HCT116 (cell line): ENCODE data around the gene EIPR1. TPM values are rescaled to one million over a fixed set of nuclear protein-coding genes. Genes with fewer than 3 reads are reported as not detected.

ENCODE experiments used
- ATAC-seq: fragments of 200-7000 bp; cut with Tn5 transposase; 2 replicates; pipeline ENCODE4 v1.9.1; 2020; ENCODE audit warnings: mild to moderate bottlenecking, moderate library complexity
- BruUV-seq: library from RNA; stranded (reverse); fragments of 400-500 nt; replicated peaks from 2 replicates; lab custom pipeline; 2021; lab: Mats Ljungman, UMichigan
- CTCF ChIA-PET: fragments of 300-600 bp; sonication (Branson Sonifier 250); formaldehyde crosslinking; loops from one replicate; lab custom pipeline; 2021; ENCODE audit warnings: antibody characterized with exemption; lab: Charles Lee
- POLR2A ChIA-PET: fragments of 300-600, 350-600 bp; sonication (Branson Sonifier 250); formaldehyde crosslinking; loops from one replicate; lab custom pipeline; 2021; ENCODE audit warnings: antibody characterized with exemption; lab: Charles Lee
- RAD21 ChIA-PET, 2 experiments: fragments of 300-600 bp; sonication (Branson Sonifier 250); formaldehyde crosslinking; loops; one replicate each; lab custom pipeline; 2023; ENCODE audit warnings: low total read pairs in 2 of 2; ENCODE audit not compliant: uncharacterized antibody in 2 of 2, unreplicated experiment in 2 of 2, low non-redundant PET in 1 of 2; lab: Charles Lee
- DNase-seq: peaks from one replicate; pipeline ENCODE4 v3.0.0-alpha.2; 2010; ENCODE audit warnings: low read depth, low spot score
- H2AFZ ChIP-seq: fragments of 200-600 bp; shearing (Covaris generic), sonication (generic); 2 replicates; pipeline ENCODE4 v1.6.1; 2017; ENCODE audit warnings: low read depth, mixed run types, mixed read lengths, antibody characterized with exemption, low read length; ENCODE audit not compliant: poor library complexity, severe bottlenecking
- H3K27ac ChIP-seq: 2 replicates; pipeline ENCODE4 v1.5.1; 2012; ENCODE audit warnings: low read depth, low read length
- H3K27me3 ChIP-seq: fragments of 200-600 bp; sonication (generic); 2 replicates; pipeline ENCODE4 v1.6.1; 2016; ENCODE audit warnings: mixed run types, low read length, mixed read lengths; ENCODE audit not compliant: insufficient read depth
- H3K36me3 ChIP-seq, 2 experiments: fragments of 200-500 bp in 1 of 2; fragments of 200-600 bp in 1 of 2; sonication (Bioruptor generic) in 1 of 2; sonication (generic) in 1 of 2; 2 replicates each; pipeline versions ENCODE4 v1.5.1 to v1.6.1; 2014 to 2016; ENCODE audit warnings: low read length in 2 of 2, inconsistent platforms in 1 of 2, mixed read lengths in 1 of 2, mixed run types in 1 of 2; ENCODE audit not compliant: insufficient read depth in 2 of 2, control insufficient read depth in 1 of 2
- H3K4me1 ChIP-seq, 2 experiments: fragments of 200-600 bp in 1 of 2; sonication (generic) in 1 of 2; 2 replicates each; pipeline versions ENCODE4 v1.5.1 to v1.6.1; 2012 to 2017; ENCODE audit warnings: low read length in 2 of 2, inconsistent platforms in 1 of 2, mild to moderate bottlenecking in 1 of 2, mixed read lengths in 1 of 2, mixed run types in 1 of 2, moderate library complexity in 1 of 2; ENCODE audit not compliant: insufficient read depth in 2 of 2, control insufficient read depth in 1 of 2
- H3K4me2 ChIP-seq: fragments of 200-600 bp; sonication (generic); 2 replicates; pipeline ENCODE4 v1.6.1; 2017; ENCODE audit warnings: mixed run types, low read length, mixed read lengths
- H3K4me3 ChIP-seq, 2 experiments: fragments of 200-600 bp in 1 of 2; sonication (generic) in 1 of 2; replicated peaks in 1 of 2; 2 replicates each; pipeline ENCODE4 v1.5.1; 2011 to 2016; ENCODE audit warnings: low read length in 2 of 2, control low read depth in 1 of 2, low read depth in 1 of 2, mild to moderate bottlenecking in 1 of 2, mixed read lengths in 1 of 2, mixed run types in 1 of 2
- H3K79me2 ChIP-seq: fragments of 200-600 bp; sonication (generic); 2 replicates; pipeline ENCODE4 v1.6.1; 2017; ENCODE audit warnings: mild to moderate bottlenecking, mixed run types, low read length, moderate library complexity, mixed read lengths; ENCODE audit not compliant: insufficient read depth
- H3K9ac ChIP-seq: fragments of 200-600 bp; sonication (generic); 2 replicates; pipeline ENCODE4 v1.6.1; 2016; ENCODE audit warnings: low read length, mixed read lengths
- H3K9me2 ChIP-seq: fragments of 200-600 bp; sonication (generic), shearing (Covaris generic); 2 replicates; pipeline ENCODE4 v1.6.1; 2017; ENCODE audit warnings: mixed run types, mild to moderate bottlenecking, moderate library complexity; ENCODE audit not compliant: insufficient read depth
- H3K9me3 ChIP-seq, 2 experiments: fragments of 200-500 bp in 1 of 2; fragments of 200-600 bp in 1 of 2; sonication (Bioruptor generic) in 1 of 2; sonication (generic) in 1 of 2; 2 replicates each; pipeline ENCODE4 v1.6.1; 2014 to 2017; ENCODE audit warnings: low read length in 2 of 2, mixed read lengths in 2 of 2, inconsistent platforms in 1 of 2, low read depth in 1 of 2, mild to moderate bottlenecking in 1 of 2, mixed run types in 1 of 2, moderate library complexity in 1 of 2; ENCODE audit not compliant: control insufficient read depth in 1 of 2, insufficient read depth in 1 of 2
- H4K20me1 ChIP-seq: fragments of 200-600 bp; sonication (generic), shearing (Covaris generic); 2 replicates; pipeline ENCODE4 v1.6.1; 2017; ENCODE audit warnings: mixed run types, mild to moderate bottlenecking, moderate library complexity; ENCODE audit not compliant: insufficient read depth
- CBX3 ChIP-seq: IDR thresholded peaks from 2 replicates; pipeline ENCODE4 v1.6.1; 2012; ENCODE audit warnings: low read depth
- CEBPB ChIP-seq: IDR thresholded peaks from 2 replicates; pipeline ENCODE4 v1.6.1; 2012; ENCODE audit warnings: low read depth
- EGR1 ChIP-seq: IDR thresholded peaks from 2 replicates; pipeline ENCODE4 v1.6.1; 2012; ENCODE audit warnings: low read depth
- ELF1 ChIP-seq: IDR thresholded peaks from 2 replicates; pipeline ENCODE4 v1.6.1; 2012; ENCODE audit warnings: low read depth, borderline replicate concordance
- EZH2 ChIP-seq: fragments of 200-600 bp; sonication (generic); IDR thresholded peaks from 2 replicates; pipeline ENCODE4 v1.6.1; 2017; ENCODE audit warnings: antibody characterized with exemption, mixed run types
- JUND ChIP-seq: IDR thresholded peaks from 2 replicates; pipeline ENCODE4 v1.6.1; 2012
- MAX ChIP-seq: IDR thresholded peaks from 2 replicates; pipeline ENCODE4 v1.6.1; 2012
- POLR2A ChIP-seq: IDR thresholded peaks from 2 replicates; pipeline ENCODE4 v1.7.0; 2011; ENCODE audit warnings: borderline replicate concordance; ENCODE audit not compliant: insufficient read depth, insufficient read length; ENCODE audit errors: extremely low read depth
- RAD21 ChIP-seq: IDR thresholded peaks from 2 replicates; pipeline ENCODE4 v1.6.1; 2012; ENCODE audit warnings: low read depth, mild to moderate bottlenecking
- REST ChIP-seq: IDR thresholded peaks from 2 replicates; pipeline ENCODE4 v1.6.1; 2012; ENCODE audit warnings: low read depth
- SRF ChIP-seq: IDR thresholded peaks from 2 replicates; pipeline ENCODE4 v1.6.1; 2012; ENCODE audit warnings: low read depth
- TCF7L2 ChIP-seq: IDR thresholded peaks from 2 replicates; pipeline ENCODE4 v1.7.0; 2011; ENCODE audit warnings: borderline replicate concordance, inconsistent platforms; ENCODE audit not compliant: insufficient read depth, insufficient read length; ENCODE audit errors: extremely low read depth
- ZFX ChIP-seq: fragments of 450-650 bp; IDR thresholded peaks from 2 replicates; pipeline ENCODE4 v1.6.1; 2017
- intact Hi-C: fragments of 100-400 bp; cut with micrococcal nuclease; formaldehyde crosslinking; loops from 2 replicates; pipeline ENCODE4 v1.10.0; 2022
- total RNA-seq: library from RNA; stranded (reverse); gene quantifications from one replicate; pipeline ENCODE4 v1.2.1, GENCODE V29; 2021; ENCODE audit not compliant: unreplicated experiment
- TF ChIP-seq, protein P1 (sequence below): IDR thresholded peaks from 2 replicates; pipeline ENCODE4 v1.6.1; 2011; ENCODE audit warnings: mild to moderate bottlenecking, low read length, moderate library complexity; ENCODE audit not compliant: insufficient replicate concordance; ENCODE audit errors: extremely low read depth

Gene EIPR1
- total RNA-seq, 1 experiment from 2014 or later: 36.9 TPM

DNA sequence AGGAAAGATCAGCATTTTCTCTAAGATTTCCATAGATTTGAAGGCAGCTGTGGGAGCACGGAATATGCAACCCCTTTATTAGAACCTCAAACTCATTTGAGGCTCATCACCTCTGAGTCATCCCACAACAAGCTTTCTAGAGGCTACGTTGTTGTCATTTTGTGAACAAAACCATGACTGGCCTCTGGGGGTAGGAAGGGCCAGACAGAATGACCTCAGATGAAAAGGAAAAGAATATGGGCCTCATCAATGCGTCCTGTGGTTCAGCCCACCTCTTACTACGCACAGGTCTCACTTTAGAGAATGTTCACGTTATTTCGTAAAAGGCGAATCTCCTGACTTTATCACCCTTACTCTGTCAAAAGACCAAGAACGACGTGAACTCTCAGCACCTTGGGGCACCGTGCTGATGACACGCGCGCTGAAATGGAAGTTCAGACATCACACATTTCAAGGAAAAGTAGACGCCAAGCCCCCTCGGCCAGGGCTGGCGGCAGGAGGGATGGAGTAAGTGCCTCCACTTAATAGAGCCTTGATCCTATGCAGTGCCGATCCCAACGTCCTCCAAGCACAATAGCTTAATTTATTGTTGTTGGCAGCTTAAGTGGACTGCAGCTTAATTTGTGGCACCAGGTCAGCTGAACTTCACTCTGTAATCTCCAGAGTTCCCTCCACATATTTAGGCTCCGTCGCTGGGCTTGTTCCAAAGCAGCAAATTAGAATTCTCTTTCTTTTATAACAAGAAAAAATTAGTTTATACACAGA lies 208.3 kb downstream of the EIPR1 start:
- POLR2A ChIA-PET: no interaction called here
- ATAC-seq: peak; percentile 52; the same call in 1 of the 2 replicates

GRCh38 chr2:3168230-3168891 lies 209.3 kb downstream of the EIPR1 start:
- ChIA-PET RAD21 (no interaction called here), CTCF (no interaction called here), POLR2A (no interaction called here)
- Histone ChIP-seq H3K9ac (no peak overlapping the region), H3K9me2 (no peaks in the 10 kb centered on the region), H4K20me1 (no peaks in the 10 kb centered on the region), H3K4me3 (no peak overlapping the region), H3K4me1 (peaks cover 0 to 7% of the 10 kb centered on the region in 2 experiments; a peak in 1 of 4 replicates), H2AFZ (no peak overlapping the region), H3K27me3 (no peaks in the 10 kb centered on the region), H3K4me2 (no peak overlapping the region), H3K79me2 (no peaks in the 10 kb centered on the region), H3K9me3 (peaks cover 0 to 4% of the 10 kb centered on the region in 2 experiments; a peak in 1 of 4 replicates), H3K36me3 (no peaks in the 10 kb centered on the region; a peak in 1 of 4 replicates), H3K27ac (no peak overlapping the region)
- ATAC-seq: no peak
- intact Hi-C loops: no loop called here
- no TSS peak for BruUV-seq
- no peak for DNase-seq
- TF ChIP-seq, protein P1, sequence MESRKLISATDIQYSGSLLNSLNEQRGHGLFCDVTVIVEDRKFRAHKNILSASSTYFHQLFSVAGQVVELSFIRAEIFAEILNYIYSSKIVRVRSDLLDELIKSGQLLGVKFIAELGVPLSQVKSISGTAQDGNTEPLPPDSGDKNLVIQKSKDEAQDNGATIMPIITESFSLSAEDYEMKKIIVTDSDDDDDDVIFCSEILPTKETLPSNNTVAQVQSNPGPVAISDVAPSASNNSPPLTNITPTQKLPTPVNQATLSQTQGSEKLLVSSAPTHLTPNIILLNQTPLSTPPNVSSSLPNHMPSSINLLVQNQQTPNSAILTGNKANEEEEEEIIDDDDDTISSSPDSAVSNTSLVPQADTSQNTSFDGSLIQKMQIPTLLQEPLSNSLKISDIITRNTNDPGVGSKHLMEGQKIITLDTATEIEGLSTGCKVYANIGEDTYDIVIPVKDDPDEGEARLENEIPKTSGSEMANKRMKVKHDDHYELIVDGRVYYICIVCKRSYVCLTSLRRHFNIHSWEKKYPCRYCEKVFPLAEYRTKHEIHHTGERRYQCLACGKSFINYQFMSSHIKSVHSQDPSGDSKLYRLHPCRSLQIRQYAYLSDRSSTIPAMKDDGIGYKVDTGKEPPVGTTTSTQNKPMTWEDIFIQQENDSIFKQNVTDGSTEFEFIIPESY: no peak
- TF ChIP-seq EZH2 (no peak), JUND (no peak), RAD21 (no peak), POLR2A (no peak), SRF (no peak), MAX (no peak), ZFX (no peak), ELF1 (no peak), REST (no peak), CEBPB (no peak), EGR1 (no peak), CBX3 (no peak)

More for the DNA sequence above, 208.3 kb downstream of the EIPR1 start:
- Histone ChIP-seq H3K9me3 (no peaks in the 10 kb centered on the region), H3K27me3 (no peaks in the 10 kb centered on the region), H3K9me2 (no peaks in the 10 kb centered on the region), H3K36me3 (no peaks in the 10 kb centered on the region; a peak in 1 of 4 replicates), H3K79me2 (no peaks in the 10 kb centered on the region), H3K9ac (no peak overlapping the region), H3K4me2 (no peak overlapping the region), H3K4me3 (no peak overlapping the region), H4K20me1 (no peaks in the 10 kb centered on the region), H3K27ac (no peak overlapping the region), H2AFZ (no peak overlapping the region), H3K4me1 (peaks cover 0 to 7% of the 10 kb centered on the region in 2 experiments; a peak in 1 of 4 replicates)
- no TSS peak for BruUV-seq
- intact Hi-C loops: no loop called here
- ChIA-PET CTCF (no interaction called here), RAD21 (no interaction called here)
- DNase-seq: no peak
- TF ChIP-seq TCF7L2 (no peak), RAD21 (no peak), CBX3 (no peak)
